GM12872 (cell line): ENCODE measurements around the gene PSAPL1.

ENCODE experiments used
- CTCF ChIP-seq: IDR thresholded peaks from 3 replicates; pipeline ENCODE4 v1.5.1; 2011; ENCODE audit warnings: low read depth, mild to moderate bottlenecking, low read length, moderate library complexity; ENCODE audit not compliant: insufficient read depth

Gene PSAPL1, protein sequence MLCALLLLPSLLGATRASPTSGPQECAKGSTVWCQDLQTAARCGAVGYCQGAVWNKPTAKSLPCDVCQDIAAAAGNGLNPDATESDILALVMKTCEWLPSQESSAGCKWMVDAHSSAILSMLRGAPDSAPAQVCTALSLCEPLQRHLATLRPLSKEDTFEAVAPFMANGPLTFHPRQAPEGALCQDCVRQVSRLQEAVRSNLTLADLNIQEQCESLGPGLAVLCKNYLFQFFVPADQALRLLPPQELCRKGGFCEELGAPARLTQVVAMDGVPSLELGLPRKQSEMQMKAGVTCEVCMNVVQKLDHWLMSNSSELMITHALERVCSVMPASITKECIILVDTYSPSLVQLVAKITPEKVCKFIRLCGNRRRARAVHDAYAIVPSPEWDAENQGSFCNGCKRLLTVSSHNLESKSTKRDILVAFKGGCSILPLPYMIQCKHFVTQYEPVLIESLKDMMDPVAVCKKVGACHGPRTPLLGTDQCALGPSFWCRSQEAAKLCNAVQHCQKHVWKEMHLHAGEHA

DNA sequence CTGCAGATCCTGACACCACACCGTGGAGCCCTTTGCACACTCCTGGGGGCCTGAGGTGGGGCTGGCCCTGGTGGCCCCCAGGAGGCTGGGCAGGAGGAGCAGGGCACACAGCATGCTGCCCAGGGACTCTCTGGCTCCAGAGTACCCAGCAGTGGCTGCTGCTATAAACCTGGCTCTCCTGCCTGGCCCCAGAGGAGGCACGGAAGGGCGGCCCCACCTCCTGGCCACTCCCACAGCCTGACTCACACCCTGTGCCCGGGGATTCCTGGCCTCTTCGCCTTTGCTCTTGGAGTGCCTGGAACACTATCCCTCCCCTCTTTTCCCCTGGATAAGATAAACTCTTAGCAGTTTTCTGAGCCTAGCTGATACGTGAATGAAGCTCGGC, at the start of gene PSAPL1:
Gene PSAPL1 (minus strand): TSS at position 165 of the 385 bp plus-strand sequence. CDS start 51 bp downstream, at position 114.
- TF ChIP-seq CTCF: no peak

GRCh38 chr4:7481227-7481626, 46.5 kb upstream of the PSAPL1 start:
- TF ChIP-seq CTCF: no peak

- TF ChIP-seq CTCF: no peak
These were observed 45.7 kb upstream of the PSAPL1 start for GRCh38 chr4:7480423-7480822.

GRCh38 chr4:7478665-7479064, 43.9 kb upstream of the PSAPL1 start:
- no peak for TF ChIP-seq CTCF

DNA sequence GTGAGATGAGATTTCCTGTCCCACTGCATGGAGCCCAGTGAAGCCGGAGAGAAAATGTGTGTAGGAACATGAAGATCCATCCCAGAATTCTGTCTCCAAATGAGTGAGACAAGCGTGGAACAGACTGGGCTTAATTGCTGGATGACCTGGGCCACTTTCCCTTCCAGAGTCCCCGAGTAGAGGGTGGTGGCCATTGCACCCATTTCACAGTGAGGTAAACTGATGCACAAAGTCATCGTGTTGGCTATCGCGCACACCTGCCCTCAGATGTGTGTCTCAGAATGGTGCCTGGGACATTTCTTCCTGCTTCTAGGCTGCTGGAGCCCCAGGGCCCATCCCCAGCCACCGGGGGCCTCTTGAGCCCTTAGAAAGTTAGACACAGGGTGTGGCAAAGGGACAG, 43.0 kb upstream of the PSAPL1 start:
- TF ChIP-seq CTCF: no peak

- no peak for TF ChIP-seq CTCF
These were observed 42.1 kb upstream of the PSAPL1 start for GRCh38 chr4:7476820-7477219.

DNA sequence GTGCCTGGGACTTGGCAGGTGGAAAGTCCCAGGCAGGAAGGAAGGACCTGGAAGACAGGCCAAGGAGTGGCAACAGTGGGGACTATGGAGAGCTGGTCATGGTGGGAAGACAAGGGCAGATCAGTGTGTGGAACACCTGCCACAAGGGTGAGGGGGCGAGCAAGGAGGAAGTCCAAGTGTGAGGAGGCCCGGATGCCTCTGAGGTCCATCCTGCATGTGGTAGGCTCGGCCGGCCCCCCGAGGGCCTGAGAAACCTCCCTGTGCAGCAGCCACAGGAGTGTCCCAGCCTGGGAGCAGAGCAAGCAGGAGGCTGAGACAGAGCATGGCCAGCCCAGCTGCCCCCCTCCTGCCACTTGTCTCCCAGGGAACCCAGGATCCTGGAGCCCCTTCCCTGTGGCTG, 40.5 kb upstream of the PSAPL1 start:
- no peak for TF ChIP-seq CTCF
